Left lung (tissue), 10 donors: ENCODE results near the gene RNF13. TPM values are rescaled to one million over a fixed set of nuclear protein-coding genes. Genes with fewer than 3 reads are reported as not detected.
"Not testable (repeated sequence)": the region's sequence is repeated elsewhere in the genome, so short reads cannot be mapped to it uniquely, and the experiment has no call there.

Experiments
- ATAC-seq: fragments of 200-7000 bp; cut with Tn5 transposase; one replicate; pipeline ENCODE4 v1.9.1; 2020; ENCODE audit warnings: moderate library complexity
- DNase-seq, 4 donors: peaks; one replicate each; pipeline ENCODE4 v3.0.0-alpha.2; 2013 to 2020
- H3K27ac ChIP-seq, 2 donors: fragments of 200-600 bp; sonication (generic) in 1 of 2; one replicate each; pipeline versions ENCODE4 v1.5.0 to v1.8.0; 2020 to 2021
- H3K27me3 ChIP-seq, 2 donors: fragments of 200-600 bp; sonication (generic) in 1 of 2; one replicate each; pipeline versions ENCODE4 v1.5.0 to v1.8.0; 2020 to 2021
- H3K36me3 ChIP-seq, 2 donors: fragments of 200-600 bp; sonication (generic) in 1 of 2; one replicate each; pipeline versions ENCODE4 v1.5.0 to v1.8.0; 2020 to 2021
- H3K4me1 ChIP-seq, 2 donors: fragments of 200-600 bp; one replicate each; pipeline ENCODE4 v1.8.0; 2021
- H3K4me3 ChIP-seq, 2 donors: fragments of 200-600 bp; sonication (generic) in 1 of 2; one replicate each; pipeline versions ENCODE4 v1.5.0 to v1.8.0; 2020 to 2021; ENCODE audit warnings: mild to moderate bottlenecking in 1 of 2
- H3K9me3 ChIP-seq, 2 donors: fragments of 200-600 bp; sonication (generic) in 1 of 2; one replicate each; pipeline versions ENCODE4 v1.5.0 to v1.8.0; 2020 to 2021
- CTCF ChIP-seq, 2 donors: fragments of 200-600 bp; sonication (generic) in 1 of 2; IDR thresholded peaks; one replicate each; pipeline versions ENCODE4 v1.5.0 to v1.8.0; 2021; ENCODE audit warnings: antibody characterized with exemption in 2 of 2
- intact Hi-C, 2 donors: fragments of 100-400 bp; cut with DNase I; formaldehyde crosslinking; loops; one replicate each; pipeline versions ENCODE4 v1.11.2 to v1.14.2; 2022
- polyA plus RNA-seq, 6 donors: library from polyadenylated mRNA; unstranded; fragments of 120-200 nt; gene quantifications; one replicate each; pipeline ENCODE4 v1.2.1, GENCODE V29; 2013; ENCODE audit not compliant: insufficient read length in 6 of 6
- total RNA-seq, 2 donors: library from RNA; stranded (reverse); fragmentation: NEBNext Ultra II Directional; extraction: Animal tissue kit (Norgen Biotek cat#: 25700); gene quantifications; one replicate each; pipeline ENCODE4 v1.2.1, GENCODE V29; 2021
- donor health status: DM: no; HTN: yes; CAD: no.
- donor health status: DM: no; HTN: no; CAD: no.

Gene RNF13
- total and polyA plus RNA-seq, 8 donors, result 64.9 to 126 (median 73.6) TPM

DNA sequence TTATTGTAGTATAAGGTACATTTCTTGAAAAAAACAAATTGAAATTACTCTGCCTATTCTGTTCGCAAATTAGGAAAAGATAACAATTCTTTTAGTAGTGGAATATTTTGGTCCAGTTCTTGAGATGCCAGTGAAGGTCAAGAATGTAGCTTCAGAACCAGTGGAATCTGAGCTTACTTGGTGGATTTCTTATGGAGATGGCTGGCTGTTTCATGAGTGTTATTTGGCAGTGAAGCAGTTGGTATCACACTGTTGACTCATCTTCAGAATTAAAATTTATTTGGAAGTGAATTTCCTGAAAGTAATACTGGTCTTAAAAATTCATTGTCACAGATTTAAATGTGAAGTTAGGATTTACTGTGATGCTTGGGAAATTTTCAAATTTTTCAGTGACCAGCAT is 19.1 kb downstream of the RNF13 start:
- peaks cover 0 to 5% of the 10 kb centered on the region in 2 donors for H3K4me1 ChIP-seq
- H3K36me3 ChIP-seq, result no peaks in the 10 kb centered on the region
- no peak for TF ChIP-seq CTCF (IDR thresholded peaks at IDR 0.05)
- no peak for ATAC-seq
- H3K27ac ChIP-seq, result no peak overlapping the region
- H3K27me3 ChIP-seq, result no peaks in the 10 kb centered on the region
- intact Hi-C loops, result no loop called here
- peaks cover 0 to 52% of the 10 kb centered on the region in 2 donors for H3K9me3 ChIP-seq
- no peak for DNase-seq
- H3K4me3 ChIP-seq, result no peak overlapping the region

- no peak overlapping the region for H3K4me3 ChIP-seq
- H3K27me3 ChIP-seq, result no peaks in the 10 kb centered on the region
- peaks cover 0 to 5% of the 10 kb centered on the region in 2 donors for H3K36me3 ChIP-seq
- no peak for DNase-seq
- intact Hi-C loops, result no loop called here
- peaks cover 0 to 59% of the 10 kb centered on the region in 2 donors for H3K9me3 ChIP-seq
- H3K27ac ChIP-seq, result no peak overlapping the region
- TF ChIP-seq CTCF (IDR thresholded peaks at IDR 0.05), result no peak
- H3K4me1 ChIP-seq, result peaks cover 0 to 5% of the 10 kb centered on the region in 2 donors
- no peak for ATAC-seq
Observed at GRCh38 chr3:149833241-149833640, 20.2 kb downstream of the RNF13 start.

DNA sequence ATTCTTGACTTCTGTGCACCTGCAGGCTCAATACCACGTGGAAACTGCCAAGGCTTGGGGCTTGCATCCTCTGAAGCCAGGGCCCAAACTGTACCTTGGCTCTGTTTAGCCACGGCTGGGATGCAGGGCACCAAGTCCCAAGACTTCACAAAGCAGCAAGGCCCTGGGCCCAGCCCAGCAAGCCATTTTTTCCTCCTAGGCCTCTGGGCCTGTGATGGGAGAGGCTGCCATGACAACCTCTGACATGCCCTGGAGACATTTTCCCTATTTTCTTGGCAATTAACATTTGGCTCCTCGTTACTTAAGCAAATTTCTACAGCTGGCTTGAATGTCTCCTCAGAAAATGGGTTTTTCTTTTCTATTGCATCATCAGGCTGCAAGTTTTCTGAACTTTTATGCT is 25.5 kb downstream of the RNF13 start:
- ATAC-seq, H3K4me1 ChIP-seq, H3K27me3 ChIP-seq, H3K36me3 ChIP-seq, H3K4me3 ChIP-seq, H3K27ac ChIP-seq, intact Hi-C loops, DNase-seq: not testable (repeated sequence)
- peaks cover 0 to 31% of the 10 kb centered on the region in 2 donors for H3K9me3 ChIP-seq

DNA sequence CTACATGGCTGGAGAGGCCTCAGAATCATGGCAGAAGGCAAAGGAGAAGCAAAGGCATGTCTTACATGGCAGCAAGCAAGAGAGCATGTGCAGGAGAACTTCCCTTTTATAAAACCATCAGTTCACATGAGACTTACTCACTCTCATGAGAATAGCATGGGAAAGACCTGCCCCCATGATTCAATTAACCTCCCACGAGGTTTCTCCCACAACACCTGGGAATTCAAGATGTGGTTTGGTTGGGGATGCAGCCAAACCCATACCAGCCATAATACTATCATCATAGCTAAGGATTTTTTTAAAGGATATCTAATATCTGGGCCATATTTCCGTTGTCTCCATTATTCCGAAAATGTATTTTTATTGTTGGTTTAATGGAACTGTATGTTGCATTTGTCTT is 26.5 kb downstream of the RNF13 start:
- H3K27ac ChIP-seq, H3K4me3 ChIP-seq, ATAC-seq, H3K4me1 ChIP-seq, DNase-seq, H3K27me3 ChIP-seq, intact Hi-C loops, H3K36me3 ChIP-seq: not testable (repeated sequence)
- peaks cover 0 to 22% of the 10 kb centered on the region in 2 donors for H3K9me3 ChIP-seq

GRCh38 chr3:149839896-149840295 is 26.9 kb downstream of the RNF13 start:
- Histone ChIP-seq H3K36me3 (peaks cover 0 to 9% of the 10 kb centered on the region in 2 donors), H3K4me1 (peaks cover 0 to 12% of the 10 kb centered on the region in 2 donors), H3K27ac (no peak overlapping the region), H3K9me3 (peaks cover 0 to 17% of the 10 kb centered on the region in 2 donors), H3K27me3 (no peaks in the 10 kb centered on the region), H3K4me3 (no peak overlapping the region)
- no peak for DNase-seq
- intact Hi-C loops, result no loop called here
- ATAC-seq, result peak; percentile 48
- no peak for TF ChIP-seq CTCF (IDR thresholded peaks at IDR 0.05)

- no peak overlapping the region for H3K4me3 ChIP-seq
- no peaks in the 10 kb centered on the region for H3K27me3 ChIP-seq
- peaks cover 0 to 3% of the 10 kb centered on the region in 2 donors for H3K9me3 ChIP-seq
- H3K27ac ChIP-seq, result no peak overlapping the region
- intact Hi-C loops, result no loop called here
- peaks cover 0 to 25% of the 10 kb centered on the region in 2 donors for H3K4me1 ChIP-seq
- H3K36me3 ChIP-seq, result peaks cover 0 to 19% of the 10 kb centered on the region in 2 donors
- ATAC-seq (no peak), DNase-seq (no peak)
- no peak for TF ChIP-seq CTCF (IDR thresholded peaks at IDR 0.05)
Observed at GRCh38 chr3:149843502-149843901, 30.5 kb downstream of the RNF13 start.
